Activated CD8-positive, alpha-beta memory T cell treated with anti-CD3 and anti-CD28 coated beads, Interleukin-2, amount 50 U/mL, for 24 hours (primary cell): Measurements from ENCODE around the gene IFNA4.
"Not testable (repeated sequence)": the region's sequence is repeated elsewhere in the genome, so short reads cannot be mapped to it uniquely, and the experiment has no call there.

Source experiments
- DNase-seq: peaks from one replicate; pipeline ENCODE4 v3.0.0-alpha.2; 2020; ENCODE audit errors: extremely low read depth

The IFNA4 gene

GRCh38 chr9:21187487-21187886 lies at the start of gene IFNA4:
TSS of gene IFNA4 (minus strand) at chr9:21187587. CDS start at chr9:21187531, 56 bp downstream.
- not testable (repeated sequence) for DNase-seq

GRCh38 chr9:21236360-21236714 lies 49.0 kb upstream of the IFNA4 start:
- DNase-seq: not testable (repeated sequence)

- DNase-seq: not testable (repeated sequence)
Measured at GRCh38 chr9:21235468-21236359, 48.3 kb upstream of the IFNA4 start.

- DNase-seq: no peak
Measured at GRCh38 chr9:21234153-21234687, 46.8 kb upstream of the IFNA4 start.

GRCh38 chr9:21233258-21233657 lies 45.9 kb upstream of the IFNA4 start:
- DNase-seq: no peak

- DNase-seq: no peak
Measured at GRCh38 chr9:21228122-21228521, 40.7 kb upstream of the IFNA4 start, which contains the start of gene IFNA17. TSS of gene IFNA17 (minus strand) at chr9:21228222. CDS start at chr9:21228173, 49 bp downstream.

GRCh38 chr9:21217211-21217610 lies 29.8 kb upstream of the IFNA4 start, which contains the start of gene IFNA16:
TSS of gene IFNA16 (minus strand) at chr9:21217311. CDS start at chr9:21217305, 6 bp downstream.
- DNase-seq: not testable (repeated sequence)

GRCh38 chr9:21213411-21214326 lies 26.3 kb upstream of the IFNA4 start:
- DNase-seq: not testable (repeated sequence)

GRCh38 chr9:21212160-21212559 lies 24.8 kb upstream of the IFNA4 start:
- not testable (repeated sequence) for DNase-seq

GRCh38 chr9:21210782-21211181 lies 23.4 kb upstream of the IFNA4 start:
- not testable (repeated sequence) for DNase-seq

GRCh38 chr9:21210311-21210710 lies 22.9 kb upstream of the IFNA4 start:
- no peak for DNase-seq

GRCh38 chr9:21207043-21207442 lies 19.7 kb upstream of the IFNA4 start, which contains the start of gene IFNA10:
TSS of gene IFNA10 (minus strand) at chr9:21207143. CDS start at chr9:21207097, 46 bp downstream.
- DNase-seq: not testable (repeated sequence)

- DNase-seq: no peak
Measured at GRCh38 chr9:21205204-21205603, 17.8 kb upstream of the IFNA4 start.

- DNase-seq: not testable (repeated sequence)
Measured at GRCh38 chr9:21202105-21202504, 14.7 kb upstream of the IFNA4 start, which contains the start of gene IFNA7. TSS of gene IFNA7 (minus strand) at chr9:21202205. CDS start at chr9:21202165, 40 bp downstream.

GRCh38 chr9:21194867-21195776 lies 7.7 kb upstream of the IFNA4 start:
- DNase-seq: not testable (repeated sequence)

GRCh38 chr9:21182810-21183736 lies 4.3 kb downstream of the IFNA4 start:
- DNase-seq: not testable (repeated sequence)

- no peak for DNase-seq
Measured at GRCh38 chr9:21174671-21175070, 12.7 kb downstream of the IFNA4 start.

GRCh38 chr9:21172156-21172555 lies 15.2 kb downstream of the IFNA4 start:
- no peak for DNase-seq

GRCh38 chr9:21171351-21171750 lies 16.0 kb downstream of the IFNA4 start:
- no peak for DNase-seq
